Neural cell (in vitro differentiated cells): Measurements from ENCODE around the gene GABRB1. TPM values are rescaled to one million over a fixed set of nuclear protein-coding genes. Genes with fewer than 3 reads are reported as not detected.
A peak's percentile ranks its signal among the peaks of the same experiment; 100 is the strongest.

Source experiments
- H2AFZ ChIP-seq: fragments of 200-600, 300-800 bp; sonication (generic), shearing (Covaris generic); 2 replicates; pipeline ENCODE4 v1.6.0; 2014; ENCODE audit warnings: low read depth, mild to moderate bottlenecking, antibody characterized with exemption, low read length, moderate library complexity
- H3F3A ChIP-seq: fragments of 200-600 bp; shearing (Covaris generic); 2 replicates; pipeline ENCODE4 v1.6.1; 2016; ENCODE audit warnings: mild to moderate bottlenecking, moderate library complexity, mixed read lengths, antibody characterized with exemption, low read length; ENCODE audit not compliant: insufficient read depth, poor library complexity, severe bottlenecking
- H3K27ac ChIP-seq: fragments of 200-600, 300-800 bp; sonication (generic), shearing (Covaris generic); 2 replicates; pipeline ENCODE4 v1.5.1; 2014; ENCODE audit warnings: mild to moderate bottlenecking, low read length, moderate library complexity
- H3K27me3 ChIP-seq: fragments of 300-800, 200-600 bp; sonication (generic), shearing (Covaris generic); 2 replicates; pipeline ENCODE4 v1.6.0; 2014; ENCODE audit warnings: mild to moderate bottlenecking, low read depth, low read length, moderate library complexity; ENCODE audit not compliant: insufficient read depth
- H3K36me3 ChIP-seq: fragments of 300-800, 200-600 bp; sonication (generic), shearing (Covaris generic); 2 replicates; pipeline ENCODE4 v1.5.1; 2014; ENCODE audit warnings: mild to moderate bottlenecking, antibody characterized with exemption, low read length, moderate library complexity; ENCODE audit not compliant: insufficient read depth
- H3K4me2 ChIP-seq: fragments of 300-800, 200-600 bp; sonication (generic), shearing (Covaris generic); 2 replicates; pipeline ENCODE4 v1.6.0; 2014; ENCODE audit warnings: mild to moderate bottlenecking, low read length
- H3K4me3 ChIP-seq: fragments of 300-800, 200-600 bp; sonication (generic), shearing (Covaris generic); 2 replicates; pipeline ENCODE4 v1.5.1; 2014; ENCODE audit warnings: mild to moderate bottlenecking, low read length, moderate library complexity
- H3K79me2 ChIP-seq: fragments of 200-600 bp; shearing (Covaris generic); replicated peaks from 2 replicates; pipeline ENCODE4 v1.6.0; 2014; ENCODE audit warnings: mild to moderate bottlenecking, low read length, moderate library complexity; ENCODE audit not compliant: insufficient read depth
- H3K9ac ChIP-seq: fragments of 300-800, 200-600 bp; sonication (generic), shearing (Covaris generic); 2 replicates; pipeline ENCODE4 v1.6.1; 2016; ENCODE audit warnings: mild to moderate bottlenecking, low read length, mixed read lengths
- H3K9me2 ChIP-seq: fragments of 200-600 bp; shearing (Covaris generic); 2 replicates; pipeline ENCODE4 v1.6.1; 2016; ENCODE audit warnings: mild to moderate bottlenecking, low read length, mixed read lengths; ENCODE audit not compliant: insufficient read depth
- H3K9me3 ChIP-seq: fragments of 200-600, 300-800 bp; sonication (generic), shearing (Covaris generic); 2 replicates; pipeline ENCODE4 v1.6.1; 2016; ENCODE audit warnings: mild to moderate bottlenecking, mixed run types, low read length, moderate library complexity, mixed read lengths
- H4K20me1 ChIP-seq: fragments of 200-600 bp; shearing (Covaris generic); 2 replicates; pipeline ENCODE4 v1.6.1; 2016; ENCODE audit warnings: mild to moderate bottlenecking, mixed run types; ENCODE audit not compliant: insufficient read depth
- EP300 ChIP-seq: fragments of 450-650 bp; conservative IDR thresholded peaks from 2 replicates; pipeline ENCODE4 v1.6.1; 2014; ENCODE audit warnings: antibody characterized with exemption, mild to moderate bottlenecking, moderate library complexity; ENCODE audit not compliant: poor library complexity, severe bottlenecking
- EZH2 ChIP-seq: fragments of 200-600, 300-800 bp; shearing (Covaris generic), sonication (generic); IDR thresholded peaks from 2 replicates; pipeline ENCODE4 v1.6.1; 2014; ENCODE audit warnings: antibody characterized with exemption, low read length, borderline replicate concordance, mild to moderate bottlenecking; ENCODE audit not compliant: insufficient read depth, poor library complexity, severe bottlenecking
- MXI1 ChIP-seq: fragments of 450-650 bp; conservative IDR thresholded peaks from 2 replicates; pipeline ENCODE4 v1.6.1; 2014; ENCODE audit warnings: antibody characterized with exemption, mild to moderate bottlenecking; ENCODE audit not compliant: poor library complexity, severe bottlenecking
- POLR2AphosphoS5 ChIP-seq: IDR thresholded peaks from 2 replicates; pipeline ENCODE4 v1.6.1; 2012
- RAD21 ChIP-seq: fragments of 450-650 bp; conservative IDR thresholded peaks from 2 replicates; pipeline ENCODE4 v1.6.1; 2014; ENCODE audit warnings: antibody characterized with exemption, mild to moderate bottlenecking, moderate library complexity
- SMC3 ChIP-seq: fragments of 450-650 bp; conservative IDR thresholded peaks from 2 replicates; pipeline ENCODE4 v1.6.1; 2014; ENCODE audit warnings: antibody characterized with exemption, mild to moderate bottlenecking, moderate library complexity; ENCODE audit not compliant: poor library complexity
- polyA plus RNA-seq: library from polyadenylated mRNA; depleted of rRNA; stranded (reverse); fragments of >200 nt; gene quantifications from 2 replicates; pipeline ENCODE4 v1.2.3, GENCODE V29; 2014
- TF ChIP-seq, protein P1 (sequence below): fragments of 450-650 bp; IDR thresholded peaks from 2 replicates; pipeline ENCODE4 v1.5.1; 2014; ENCODE audit warnings: antibody characterized with exemption, mild to moderate bottlenecking, moderate library complexity; ENCODE audit not compliant: poor library complexity, severe bottlenecking
- TF ChIP-seq, protein P2 (sequence below): IDR thresholded peaks from 2 replicates; pipeline ENCODE4 v1.6.1; 2012; ENCODE audit warnings: borderline replicate concordance

Gene GABRB1
- polyA plus RNA-seq, 1 donor from 2014 or later: 1.0 TPM

DNA sequence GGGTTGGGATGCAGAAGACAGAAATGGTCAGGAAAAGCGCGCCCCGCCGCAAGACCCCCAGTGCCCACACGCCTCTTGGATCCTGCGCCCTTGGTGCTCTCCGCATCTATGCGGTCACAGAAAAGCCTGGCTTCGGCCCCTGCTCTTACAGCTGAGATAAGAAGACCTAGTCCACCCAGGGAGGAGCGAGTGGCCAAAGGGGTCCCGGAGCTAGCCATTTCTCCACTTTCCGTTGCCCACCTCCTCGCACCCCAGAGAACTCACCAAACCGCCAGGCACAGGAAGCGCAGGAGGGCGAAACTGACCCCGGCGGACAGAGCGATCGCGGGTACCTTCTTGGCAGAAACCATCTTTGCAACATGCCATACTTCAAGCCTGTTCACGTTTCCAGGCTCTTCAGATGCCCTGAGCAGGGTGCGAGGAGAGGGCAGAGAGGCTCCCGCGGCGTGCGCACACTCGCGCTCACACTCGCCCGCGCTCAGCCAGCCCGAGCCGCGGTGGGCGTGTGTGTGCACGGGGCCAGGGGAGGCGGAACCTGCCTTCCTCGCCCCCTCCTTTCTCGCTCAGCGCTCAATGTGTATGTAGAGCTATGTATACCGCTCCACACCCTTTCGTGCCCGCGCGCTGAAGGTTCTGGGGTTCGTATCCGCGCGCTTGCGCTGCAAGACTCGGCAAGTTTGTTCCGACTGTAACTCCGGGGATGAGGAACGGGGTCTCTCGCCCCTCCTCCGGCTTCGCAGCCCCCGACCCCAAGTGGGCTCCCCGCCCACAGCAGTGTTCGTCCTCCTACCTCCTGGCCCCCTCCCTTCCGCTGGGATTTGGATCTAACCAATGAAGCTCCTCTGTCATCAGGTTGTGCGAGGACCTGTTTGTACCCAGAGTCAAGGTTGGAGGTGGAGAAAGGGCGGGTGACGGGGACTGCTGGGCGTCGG, 38.0 kb upstream of the GABRB1 start, which contains the start of gene GABRA4:
Gene GABRA4 (minus strand): TSS at position 507 of the 932 bp plus-strand sequence. CDS start 157 bp downstream, at position 350.
- Histone ChIP-seq H3K4me2 (peak within 1 kb of the TSS; percentile 90), H3F3A (no peaks in the 10 kb centered on the region), H3K27ac (no peak within 1 kb of the TSS), H3K9me3 (no peaks in the 10 kb centered on the region), H4K20me1 (no peaks in the 10 kb centered on the region), H3K4me3 (peak within 1 kb of the TSS; percentile 81), H3K36me3 (no peaks in the 10 kb centered on the region), H3K9me2 (no peaks in the 10 kb centered on the region), H3K79me2 (no peaks in the 10 kb centered on the region), H3K9ac (peak within 1 kb of the TSS; percentile 43), H2AFZ (peak within 1 kb of the TSS; percentile 24), H3K27me3 (peaks cover 55% of the 10 kb centered on the region)
- TF ChIP-seq EP300 (no peak), EZH2 (peak; percentile 79), POLR2AphosphoS5 (peak; percentile 23), MXI1 (peak; percentile 43), RAD21 (peak; percentile 38), SMC3 (peak; percentile 41)
- TF ChIP-seq, protein P1, sequence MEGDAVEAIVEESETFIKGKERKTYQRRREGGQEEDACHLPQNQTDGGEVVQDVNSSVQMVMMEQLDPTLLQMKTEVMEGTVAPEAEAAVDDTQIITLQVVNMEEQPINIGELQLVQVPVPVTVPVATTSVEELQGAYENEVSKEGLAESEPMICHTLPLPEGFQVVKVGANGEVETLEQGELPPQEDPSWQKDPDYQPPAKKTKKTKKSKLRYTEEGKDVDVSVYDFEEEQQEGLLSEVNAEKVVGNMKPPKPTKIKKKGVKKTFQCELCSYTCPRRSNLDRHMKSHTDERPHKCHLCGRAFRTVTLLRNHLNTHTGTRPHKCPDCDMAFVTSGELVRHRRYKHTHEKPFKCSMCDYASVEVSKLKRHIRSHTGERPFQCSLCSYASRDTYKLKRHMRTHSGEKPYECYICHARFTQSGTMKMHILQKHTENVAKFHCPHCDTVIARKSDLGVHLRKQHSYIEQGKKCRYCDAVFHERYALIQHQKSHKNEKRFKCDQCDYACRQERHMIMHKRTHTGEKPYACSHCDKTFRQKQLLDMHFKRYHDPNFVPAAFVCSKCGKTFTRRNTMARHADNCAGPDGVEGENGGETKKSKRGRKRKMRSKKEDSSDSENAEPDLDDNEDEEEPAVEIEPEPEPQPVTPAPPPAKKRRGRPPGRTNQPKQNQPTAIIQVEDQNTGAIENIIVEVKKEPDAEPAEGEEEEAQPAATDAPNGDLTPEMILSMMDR: no peak
- TF ChIP-seq, protein P2, sequence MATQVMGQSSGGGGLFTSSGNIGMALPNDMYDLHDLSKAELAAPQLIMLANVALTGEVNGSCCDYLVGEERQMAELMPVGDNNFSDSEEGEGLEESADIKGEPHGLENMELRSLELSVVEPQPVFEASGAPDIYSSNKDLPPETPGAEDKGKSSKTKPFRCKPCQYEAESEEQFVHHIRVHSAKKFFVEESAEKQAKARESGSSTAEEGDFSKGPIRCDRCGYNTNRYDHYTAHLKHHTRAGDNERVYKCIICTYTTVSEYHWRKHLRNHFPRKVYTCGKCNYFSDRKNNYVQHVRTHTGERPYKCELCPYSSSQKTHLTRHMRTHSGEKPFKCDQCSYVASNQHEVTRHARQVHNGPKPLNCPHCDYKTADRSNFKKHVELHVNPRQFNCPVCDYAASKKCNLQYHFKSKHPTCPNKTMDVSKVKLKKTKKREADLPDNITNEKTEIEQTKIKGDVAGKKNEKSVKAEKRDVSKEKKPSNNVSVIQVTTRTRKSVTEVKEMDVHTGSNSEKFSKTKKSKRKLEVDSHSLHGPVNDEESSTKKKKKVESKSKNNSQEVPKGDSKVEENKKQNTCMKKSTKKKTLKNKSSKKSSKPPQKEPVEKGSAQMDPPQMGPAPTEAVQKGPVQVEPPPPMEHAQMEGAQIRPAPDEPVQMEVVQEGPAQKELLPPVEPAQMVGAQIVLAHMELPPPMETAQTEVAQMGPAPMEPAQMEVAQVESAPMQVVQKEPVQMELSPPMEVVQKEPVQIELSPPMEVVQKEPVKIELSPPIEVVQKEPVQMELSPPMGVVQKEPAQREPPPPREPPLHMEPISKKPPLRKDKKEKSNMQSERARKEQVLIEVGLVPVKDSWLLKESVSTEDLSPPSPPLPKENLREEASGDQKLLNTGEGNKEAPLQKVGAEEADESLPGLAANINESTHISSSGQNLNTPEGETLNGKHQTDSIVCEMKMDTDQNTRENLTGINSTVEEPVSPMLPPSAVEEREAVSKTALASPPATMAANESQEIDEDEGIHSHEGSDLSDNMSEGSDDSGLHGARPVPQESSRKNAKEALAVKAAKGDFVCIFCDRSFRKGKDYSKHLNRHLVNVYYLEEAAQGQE: no peak

DNA sequence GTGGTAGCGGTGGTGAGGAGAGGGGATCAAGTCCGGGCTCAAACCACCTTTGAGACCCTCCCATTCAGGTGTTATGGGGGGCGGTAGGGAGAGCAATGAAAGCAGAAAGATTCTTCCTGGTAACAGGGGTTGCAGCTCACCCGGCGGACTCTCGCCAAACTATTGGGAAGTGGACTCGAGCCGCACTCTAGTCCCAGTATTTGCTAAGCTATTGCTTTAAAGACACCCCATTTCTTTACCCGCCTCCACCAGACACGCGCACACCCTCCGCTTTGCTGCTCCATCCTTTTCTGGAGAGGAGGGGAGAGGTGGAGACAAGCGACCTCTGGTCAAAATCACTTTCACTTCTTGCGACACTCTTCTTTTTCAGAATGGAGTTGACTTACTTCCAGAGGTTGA, 37.4 kb upstream of the GABRB1 start:
- Histone ChIP-seq H4K20me1 (no peaks in the 10 kb centered on the region), H3K27me3 (peaks cover 55% of the 10 kb centered on the region), H3K79me2 (no peaks in the 10 kb centered on the region), H3K4me2 (peak overlapping the region; percentile 90), H3F3A (no peaks in the 10 kb centered on the region), H3K36me3 (no peaks in the 10 kb centered on the region), H3K9me3 (no peaks in the 10 kb centered on the region), H3K9ac (peak overlapping the region; percentile 43), H3K4me3 (peak overlapping the region; percentile 81), H3K27ac (no peak overlapping the region), H2AFZ (no peak overlapping the region), H3K9me2 (no peaks in the 10 kb centered on the region)
- TF ChIP-seq EZH2: peak; percentile 6
- no peak for TF ChIP-seq SMC3
